Testis (tissue), 2 donors: ENCODE measurements around the gene TLE5.

Source experiments
- POLR2A ChIP-seq: fragments of 450-650 bp; IDR thresholded peaks from one replicate; pipeline ENCODE4 v1.6.1; 2017; ENCODE audit warnings: antibody characterized with exemption, mild to moderate bottlenecking, moderate library complexity
- TF ChIP-seq, protein P1 (sequence below), 3 experiments: fragments of 450-650 bp in 2 of 3; fragments of 200-600 bp in 1 of 3; sonication (generic) in 1 of 3; IDR thresholded peaks; one replicate each; pipeline ENCODE4 v1.5.1; 2016 to 2019; ENCODE audit warnings: antibody characterized with exemption in 3 of 3, mild to moderate bottlenecking in 2 of 3, moderate library complexity in 1 of 3

DNA sequence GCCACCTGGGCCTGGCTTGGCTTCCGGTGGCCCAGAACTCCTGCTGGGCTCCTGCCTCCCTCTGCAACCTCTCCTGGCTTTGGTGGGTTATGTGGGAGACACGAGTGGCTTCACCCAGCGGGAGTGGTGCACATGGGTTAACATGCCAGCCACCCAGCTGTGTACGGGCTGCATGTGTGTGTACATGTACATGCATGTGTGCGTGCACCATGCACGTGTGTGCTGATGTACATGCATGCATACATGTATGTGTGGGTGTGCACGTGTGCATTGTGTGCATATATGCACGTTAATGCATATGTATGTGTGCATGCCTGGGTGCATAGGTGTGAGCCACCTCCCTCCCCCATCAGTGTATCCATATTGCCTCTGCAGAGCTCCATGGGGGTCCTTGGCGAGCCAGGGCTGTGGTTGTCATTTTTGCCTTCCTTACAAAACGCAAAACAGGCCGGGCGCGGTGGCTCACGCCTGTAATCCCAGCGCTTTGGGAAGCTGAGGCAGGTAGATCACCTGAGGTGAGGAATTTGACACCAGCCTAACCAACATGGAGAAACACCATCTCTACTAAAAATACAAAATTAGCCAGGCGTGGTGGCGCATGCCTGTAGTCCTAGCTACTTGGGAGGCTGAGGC, 44.3 kb upstream of the TLE5 start:
- no peak for TF ChIP-seq POLR2A
- TF ChIP-seq, protein P1, sequence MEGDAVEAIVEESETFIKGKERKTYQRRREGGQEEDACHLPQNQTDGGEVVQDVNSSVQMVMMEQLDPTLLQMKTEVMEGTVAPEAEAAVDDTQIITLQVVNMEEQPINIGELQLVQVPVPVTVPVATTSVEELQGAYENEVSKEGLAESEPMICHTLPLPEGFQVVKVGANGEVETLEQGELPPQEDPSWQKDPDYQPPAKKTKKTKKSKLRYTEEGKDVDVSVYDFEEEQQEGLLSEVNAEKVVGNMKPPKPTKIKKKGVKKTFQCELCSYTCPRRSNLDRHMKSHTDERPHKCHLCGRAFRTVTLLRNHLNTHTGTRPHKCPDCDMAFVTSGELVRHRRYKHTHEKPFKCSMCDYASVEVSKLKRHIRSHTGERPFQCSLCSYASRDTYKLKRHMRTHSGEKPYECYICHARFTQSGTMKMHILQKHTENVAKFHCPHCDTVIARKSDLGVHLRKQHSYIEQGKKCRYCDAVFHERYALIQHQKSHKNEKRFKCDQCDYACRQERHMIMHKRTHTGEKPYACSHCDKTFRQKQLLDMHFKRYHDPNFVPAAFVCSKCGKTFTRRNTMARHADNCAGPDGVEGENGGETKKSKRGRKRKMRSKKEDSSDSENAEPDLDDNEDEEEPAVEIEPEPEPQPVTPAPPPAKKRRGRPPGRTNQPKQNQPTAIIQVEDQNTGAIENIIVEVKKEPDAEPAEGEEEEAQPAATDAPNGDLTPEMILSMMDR (IDR thresholded peaks at IDR 0.05) = no peak
